Nephron progenitor cell (in vitro differentiated cells): Measurements from ENCODE around the gene LUZP2.

Experiments
- DNase-seq: peaks from one replicate; pipeline ENCODE4 v3.0.0; 2021
- H3K27ac Mint-ChIP-seq: 2 replicates; pipeline ENCODE4 v1.8.0; 2021; ENCODE audit warnings: mild to moderate bottlenecking, moderate library complexity, mixed read lengths
- H3K27me3 Mint-ChIP-seq: 2 replicates; pipeline ENCODE4 v1.8.0; 2021; ENCODE audit warnings: mild to moderate bottlenecking, low read depth, mixed read lengths; ENCODE audit not compliant: poor library complexity
- H3K36me3 Mint-ChIP-seq: 2 replicates; pipeline ENCODE4 v1.8.0; 2021; ENCODE audit warnings: low read depth, mixed read lengths
- H3K4me1 Mint-ChIP-seq: 2 replicates; pipeline ENCODE4 v1.8.0; 2021; ENCODE audit warnings: mixed read lengths
- H3K4me3 Mint-ChIP-seq: 2 replicates; pipeline ENCODE4 v1.8.0; 2021; ENCODE audit warnings: mild to moderate bottlenecking, moderate library complexity, mixed read lengths
- H3K9me3 Mint-ChIP-seq: 2 replicates; pipeline ENCODE4 v1.8.0; 2021; ENCODE audit warnings: mild to moderate bottlenecking, moderate library complexity, mixed read lengths
- CTCF ChIP-seq: fragments of 200-600 bp; sonication (generic); IDR thresholded peaks from 2 replicates; pipeline ENCODE4 v1.5.0; 2021; ENCODE audit warnings: antibody characterized with exemption

The LUZP2 gene

GRCh38 chr11:24820541-24820940 lies 323.7 kb downstream of the LUZP2 start:
- H3K27me3 Mint-ChIP-seq: peaks cover 7% of the 10 kb centered on the region
- H3K9me3 Mint-ChIP-seq: no peaks in the 10 kb centered on the region
- no peak for DNase-seq
- no peak overlapping the region for H3K27ac Mint-ChIP-seq
- no peak overlapping the region for H3K4me3 Mint-ChIP-seq
- H3K4me1 Mint-ChIP-seq: no peaks in the 10 kb centered on the region
- TF ChIP-seq CTCF: no peak
- H3K36me3 Mint-ChIP-seq: no peaks in the 10 kb centered on the region

- Mint-ChIP-seq H3K4me1 (no peaks in the 10 kb centered on the region), H3K36me3 (no peaks in the 10 kb centered on the region), H3K27ac (peak overlapping the region; percentile 15), H3K27me3 (peaks cover 3% of the 10 kb centered on the region), H3K4me3 (no peak overlapping the region), H3K9me3 (no peaks in the 10 kb centered on the region)
- no peak for DNase-seq
- no peak for TF ChIP-seq CTCF
These were observed 332.2 kb downstream of the LUZP2 start for GRCh38 chr11:24828938-24829605.

GRCh38 chr11:24833573-24833972 lies 336.7 kb downstream of the LUZP2 start:
- H3K27me3 Mint-ChIP-seq: peaks cover 3% of the 10 kb centered on the region
- no peaks in the 10 kb centered on the region for H3K4me1 Mint-ChIP-seq
- H3K36me3 Mint-ChIP-seq: no peaks in the 10 kb centered on the region
- no peak for TF ChIP-seq CTCF
- no peaks in the 10 kb centered on the region for H3K9me3 Mint-ChIP-seq
- no peak overlapping the region for H3K27ac Mint-ChIP-seq
- DNase-seq: no peak
- no peak overlapping the region for H3K4me3 Mint-ChIP-seq

GRCh38 chr11:24837112-24837511 lies 340.3 kb downstream of the LUZP2 start:
- DNase-seq: no peak
- H3K36me3 Mint-ChIP-seq: no peaks in the 10 kb centered on the region
- no peak for TF ChIP-seq CTCF
- no peaks in the 10 kb centered on the region for H3K4me1 Mint-ChIP-seq
- no peak overlapping the region for H3K27ac Mint-ChIP-seq
- no peak overlapping the region for H3K4me3 Mint-ChIP-seq
- peaks cover 3% of the 10 kb centered on the region for H3K27me3 Mint-ChIP-seq
- H3K9me3 Mint-ChIP-seq: no peaks in the 10 kb centered on the region

GRCh38 chr11:24842308-24842707 lies 345.5 kb downstream of the LUZP2 start:
- Mint-ChIP-seq H3K9me3 (peaks cover 5% of the 10 kb centered on the region), H3K4me1 (no peaks in the 10 kb centered on the region), H3K27ac (no peak overlapping the region), H3K4me3 (no peak overlapping the region), H3K36me3 (no peaks in the 10 kb centered on the region), H3K27me3 (no peaks in the 10 kb centered on the region)
- no peak for DNase-seq
- no peak for TF ChIP-seq CTCF

- no peak for TF ChIP-seq CTCF
- no peak overlapping the region for H3K27ac Mint-ChIP-seq
- H3K4me1 Mint-ChIP-seq: no peaks in the 10 kb centered on the region
- peaks cover 5% of the 10 kb centered on the region for H3K9me3 Mint-ChIP-seq
- DNase-seq: no peak
- no peaks in the 10 kb centered on the region for H3K36me3 Mint-ChIP-seq
- no peak overlapping the region for H3K4me3 Mint-ChIP-seq
- no peaks in the 10 kb centered on the region for H3K27me3 Mint-ChIP-seq
These were observed 347.6 kb downstream of the LUZP2 start for GRCh38 chr11:24844406-24844805.
